ENCODE measurements around the gene FGA.

GRCh38 chr4:154618708-154619315 lies 28.3 kb upstream of the FGA start:
- TF ChIP-seq CTCF (IDR thresholded peaks at IDR 0.05) (peak; percentile 85), EZH2phosphoT487 (IDR thresholded peaks at IDR 0.05) (no peak)
